Stimulated activated CD8-positive, alpha-beta memory T cell treated with anti-CD3 and anti-CD28 coated beads, Interleukin-7, amount 100 ng/mL, for 1 hour (primary cell): Measurements from ENCODE around the gene RAB5IF.
"Not testable (repeated sequence)": the region's sequence is repeated elsewhere in the genome, so short reads cannot be mapped to it uniquely, and the experiment has no call there.

ENCODE experiments used
- DNase-seq, 2 donors: peaks; one replicate each; pipeline ENCODE4 v3.0.0-alpha.2; 2020; ENCODE audit warnings: low read depth in 2 of 2

RAB5IF gene, protein sequence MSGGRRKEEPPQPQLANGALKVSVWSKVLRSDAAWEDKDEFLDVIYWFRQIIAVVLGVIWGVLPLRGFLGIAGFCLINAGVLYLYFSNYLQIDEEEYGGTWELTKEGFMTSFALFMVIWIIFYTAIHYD

DNA sequence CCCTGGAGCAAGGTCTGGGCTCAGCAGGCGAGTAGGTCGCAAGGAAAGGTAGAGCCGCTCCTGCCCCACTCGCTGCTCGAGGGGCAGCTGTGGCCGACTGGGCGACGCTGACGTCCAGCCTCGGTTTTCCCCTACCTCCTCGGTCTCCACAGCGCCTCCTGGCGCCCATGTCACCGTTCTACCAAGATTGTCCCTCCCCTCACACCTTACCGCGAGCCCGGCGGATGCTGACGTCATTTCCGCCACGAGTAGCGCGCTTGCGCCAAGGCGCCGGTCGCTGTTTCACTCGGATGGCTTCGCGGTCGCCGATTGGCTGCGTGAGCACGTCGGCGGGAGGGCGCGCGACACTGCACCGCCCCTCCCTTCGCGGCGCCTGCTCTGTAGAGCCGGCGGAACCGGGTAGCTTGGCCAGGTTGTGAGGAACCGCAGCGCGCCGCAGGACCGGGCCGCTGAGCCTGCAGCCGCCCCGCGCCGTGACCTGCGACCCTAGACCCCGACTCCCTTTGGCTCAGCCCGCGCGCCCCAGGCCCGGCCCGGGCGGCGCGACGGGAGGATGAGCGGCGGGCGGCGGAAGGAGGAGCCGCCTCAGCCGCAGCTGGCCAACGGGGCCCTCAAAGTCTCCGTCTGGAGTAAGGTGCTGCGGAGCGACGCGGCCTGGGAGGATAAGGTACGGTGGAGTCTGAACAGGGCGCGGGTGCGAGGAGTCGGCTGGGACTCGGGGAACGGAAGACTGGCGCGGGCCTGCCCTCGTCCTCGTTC lies at the start of gene RAB5IF:
TSS of gene RAB5IF (plus strand) at position 381 of the 759 bp plus-strand sequence. CDS start at position 554, 173 bp downstream.
- DNase-seq, result peak; percentile 99 to 100

DNA sequence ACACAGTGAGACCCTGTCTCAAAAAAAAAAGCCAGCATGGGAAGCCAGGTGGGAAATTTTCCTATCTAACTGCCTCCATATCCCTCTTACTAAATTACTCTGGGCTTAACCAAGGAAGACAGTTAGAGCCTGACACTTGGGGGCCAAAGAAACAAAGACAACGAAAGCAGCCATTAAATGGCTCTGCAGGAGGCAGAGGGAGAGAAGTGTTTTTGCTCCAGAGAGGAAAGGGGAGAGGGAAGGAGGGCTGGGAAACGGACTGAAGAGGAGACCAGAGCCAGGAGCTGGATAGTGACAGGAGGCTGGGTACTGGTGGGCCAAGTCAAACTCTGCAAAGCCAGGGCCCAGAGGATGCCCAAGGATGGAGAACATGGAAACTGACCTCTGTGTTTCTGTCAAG lies 42.9 kb upstream of the RAB5IF start:
- DNase-seq, result no peak

DNA sequence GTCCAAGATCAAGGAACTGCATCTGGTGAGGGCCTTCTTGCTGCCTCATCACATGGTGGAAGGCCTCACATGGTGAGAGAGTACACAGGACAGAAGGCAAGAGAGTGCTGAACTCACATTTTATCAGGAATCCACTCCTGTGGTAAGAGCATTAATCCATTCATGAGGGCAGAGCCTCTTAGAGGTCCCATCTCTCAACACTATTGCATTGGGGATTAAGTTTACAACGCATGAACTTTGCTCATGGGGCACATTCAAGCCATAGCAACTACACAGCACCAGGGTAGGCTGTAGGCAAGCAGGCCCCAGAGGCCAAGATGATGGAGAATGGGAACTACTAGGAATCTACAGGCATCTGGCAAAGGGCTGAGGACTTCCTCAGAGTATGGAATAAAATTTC lies 42.2 kb upstream of the RAB5IF start:
- DNase-seq, result no peak

DNA sequence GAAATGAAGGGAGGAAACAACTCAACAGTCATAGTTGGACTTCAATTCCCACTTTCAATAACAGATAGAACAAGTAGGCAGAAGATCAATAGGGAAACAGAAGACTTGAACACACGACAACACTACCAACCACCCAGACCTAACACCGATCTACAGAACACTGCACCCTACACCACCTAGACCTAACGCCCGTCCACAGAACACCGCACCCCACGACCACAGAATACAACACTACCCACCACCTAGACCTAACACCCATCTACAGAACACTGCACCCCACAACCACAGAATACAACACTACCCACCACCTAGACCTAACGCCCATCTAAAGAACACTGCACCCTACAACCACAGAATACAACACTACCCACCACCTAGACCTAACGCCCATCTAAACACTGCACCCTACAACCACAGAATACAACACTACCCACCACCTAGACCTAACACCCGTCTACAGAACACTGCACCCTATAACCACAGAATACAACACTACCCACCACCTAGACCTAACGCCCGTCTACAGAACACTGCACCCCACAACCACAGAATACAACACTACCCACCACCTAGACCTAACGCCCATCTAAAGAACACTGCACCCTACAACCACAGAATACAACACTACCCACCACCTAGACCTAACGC lies 41.4 kb upstream of the RAB5IF start:
- DNase-seq, result not testable (repeated sequence)

DNA sequence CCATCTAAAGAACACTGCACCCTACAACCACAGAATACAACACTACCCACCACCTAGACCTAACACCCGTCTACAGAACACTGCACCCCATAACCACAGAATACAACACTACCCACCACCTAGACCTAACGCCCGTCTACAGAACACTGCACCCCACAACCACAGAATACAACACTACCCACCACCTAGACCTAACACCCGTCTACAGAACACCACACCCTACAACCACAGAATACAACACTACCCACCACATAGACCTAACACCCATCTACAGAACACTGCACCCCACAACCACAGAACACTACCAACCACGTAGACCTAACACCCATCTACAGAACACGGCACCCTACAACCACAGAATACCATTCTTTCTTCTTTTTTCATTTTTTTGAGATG lies 40.9 kb upstream of the RAB5IF start:
- not testable (repeated sequence) for DNase-seq

DNA sequence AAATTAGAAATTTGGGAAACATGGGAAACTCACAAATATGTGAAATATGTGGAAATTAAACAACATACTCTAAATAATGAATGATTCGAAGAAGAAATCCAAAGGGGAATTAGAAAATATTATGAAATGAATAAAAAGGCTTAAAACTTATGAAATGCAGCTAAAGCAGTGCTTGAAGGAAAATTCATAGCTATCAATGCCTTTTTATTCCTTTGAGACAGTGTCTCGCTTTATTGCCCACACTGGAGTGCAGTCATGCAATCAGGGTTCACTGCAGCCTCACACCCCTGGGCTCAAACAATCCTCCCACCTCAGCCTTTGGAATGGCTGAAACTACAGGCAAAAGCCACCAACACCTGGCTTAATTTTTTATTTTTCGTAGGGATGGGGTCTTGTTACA lies 40.1 kb upstream of the RAB5IF start:
- DNase-seq, result no peak

DNA sequence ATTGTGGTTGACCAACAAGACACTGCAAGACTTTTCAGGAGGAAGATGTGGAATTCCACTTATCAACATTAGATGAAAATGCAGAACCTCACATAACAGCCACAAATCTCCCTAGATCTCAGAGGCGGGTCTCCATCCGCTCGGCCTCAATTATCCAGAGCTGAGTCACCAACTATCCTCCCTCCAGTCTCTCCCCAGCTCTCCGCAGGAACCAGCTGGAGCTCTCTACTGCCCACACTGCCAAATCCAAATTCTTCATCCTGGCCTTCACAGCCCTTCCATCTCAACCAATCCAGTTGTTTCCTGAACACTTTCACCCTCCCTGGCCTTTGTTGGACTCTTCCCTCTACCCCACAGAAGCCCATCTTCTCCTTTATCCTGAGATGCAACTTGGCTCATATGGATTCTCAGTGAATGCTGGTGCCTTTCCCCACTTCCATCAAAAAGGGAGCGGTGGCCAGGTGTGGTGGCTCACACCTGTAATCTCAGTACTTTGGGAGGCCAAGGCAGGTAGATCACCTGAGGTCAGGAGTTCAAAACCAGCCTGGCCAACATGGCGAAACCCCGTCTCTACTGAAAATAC lies 35.6 kb upstream of the RAB5IF start:
- DNase-seq, result no peak

DNA sequence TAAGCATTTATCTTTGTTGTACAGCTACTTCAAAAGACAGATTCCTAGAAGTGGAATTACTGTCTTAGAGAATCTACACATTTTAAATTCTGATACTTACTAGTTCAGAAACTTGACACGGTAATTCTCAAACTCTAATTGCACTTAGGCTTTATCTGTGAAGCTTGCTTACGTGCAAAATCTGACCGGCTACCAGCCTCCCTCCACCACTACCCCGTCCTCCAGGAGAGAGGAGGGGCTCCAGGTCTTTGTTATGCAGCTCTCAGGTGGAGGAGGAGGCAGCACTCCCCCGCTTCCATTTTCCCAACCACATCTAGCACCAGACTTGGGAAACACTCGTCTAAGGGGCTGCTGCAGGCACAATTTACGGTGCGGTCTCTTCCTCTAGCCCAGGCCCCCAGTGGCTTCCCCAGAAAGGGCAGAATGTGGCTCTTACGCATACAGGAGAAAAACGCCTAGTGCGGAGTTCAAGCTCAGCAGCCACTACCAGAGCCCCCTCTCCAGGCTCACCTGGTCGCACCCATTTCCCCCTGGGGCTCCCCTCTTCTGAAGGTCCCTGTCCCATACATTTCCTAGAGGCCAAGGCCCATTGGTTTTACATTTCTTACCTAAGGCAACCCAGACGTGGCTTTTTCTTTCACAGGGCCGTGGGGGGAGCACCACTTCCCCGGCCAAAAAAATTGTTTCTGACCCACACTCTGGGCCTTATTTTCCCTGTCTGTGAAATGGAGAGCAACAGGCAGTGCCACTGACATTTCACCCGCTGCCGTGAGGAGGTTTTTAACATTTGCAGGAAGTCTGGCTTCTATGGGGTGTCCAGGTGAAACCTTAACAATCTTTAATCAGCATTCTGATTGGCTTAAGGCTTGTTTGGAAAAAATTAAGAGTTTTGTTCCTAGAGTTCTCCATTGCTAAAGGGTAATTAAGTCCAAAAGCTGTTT lies 33.7 kb upstream of the RAB5IF start:
- DNase-seq, result no peak

DNA sequence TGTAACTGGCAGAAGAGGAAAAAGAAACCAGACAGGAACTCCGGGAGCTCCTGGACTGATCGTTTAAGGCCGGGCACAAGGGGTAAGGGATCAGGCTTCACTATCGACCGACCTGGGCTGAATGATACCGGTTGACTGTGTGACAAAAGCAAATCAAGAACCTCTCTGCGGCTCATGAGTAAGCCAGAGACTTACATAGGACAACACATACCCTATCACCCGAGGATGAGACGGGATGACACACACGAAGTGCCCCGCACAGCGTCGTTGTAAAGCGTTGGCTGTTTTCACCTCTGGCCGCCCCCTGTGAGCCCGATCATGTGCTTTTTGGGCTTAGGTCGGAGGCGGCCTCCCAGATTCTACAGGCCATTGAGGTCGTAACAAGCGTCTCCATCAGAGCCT lies 32.9 kb upstream of the RAB5IF start:
- DNase-seq, result no peak

DNA sequence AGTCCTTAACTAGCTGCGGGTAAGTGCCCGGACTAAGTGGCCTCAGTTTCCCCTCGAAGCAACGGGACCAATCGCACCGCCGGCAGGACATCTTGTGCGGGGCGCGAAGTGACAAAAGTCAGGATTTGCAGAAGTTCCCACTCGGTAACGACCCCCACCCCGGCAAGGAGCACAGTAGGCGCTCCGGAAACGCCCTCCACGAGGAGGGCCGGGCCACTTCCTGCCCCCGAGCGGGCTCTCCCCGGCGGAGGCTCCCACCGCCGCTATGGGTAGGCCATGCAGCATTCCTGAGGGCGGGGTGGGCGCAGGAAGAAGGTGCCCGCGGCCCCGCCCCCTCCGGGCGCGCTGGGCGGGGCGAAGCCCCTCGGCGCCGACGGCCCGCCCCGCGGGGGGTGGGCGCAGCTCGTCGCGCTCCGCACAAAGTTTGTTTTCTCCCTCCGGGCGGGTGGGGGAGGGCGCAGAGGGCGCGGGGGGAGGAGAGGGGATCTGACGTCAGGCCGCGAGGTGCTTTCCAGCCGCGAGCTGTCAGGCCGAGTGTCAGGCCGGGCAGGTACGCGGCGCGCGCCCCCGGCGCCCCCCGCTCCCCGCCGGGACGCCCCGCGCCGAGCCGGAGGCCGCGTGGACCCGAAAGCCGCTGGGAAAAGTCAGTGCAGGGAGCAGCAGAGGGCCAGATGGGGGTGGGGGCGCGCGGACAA lies 32.3 kb upstream of the RAB5IF start, which contains the start of gene TGIF2:
TSS of gene TGIF2 (plus strand) at position 495 of the 695 bp plus-strand sequence. CDS start 5,178 bp downstream, outside the sequence.
- DNase-seq, result peak; percentile 77 to 78

DNA sequence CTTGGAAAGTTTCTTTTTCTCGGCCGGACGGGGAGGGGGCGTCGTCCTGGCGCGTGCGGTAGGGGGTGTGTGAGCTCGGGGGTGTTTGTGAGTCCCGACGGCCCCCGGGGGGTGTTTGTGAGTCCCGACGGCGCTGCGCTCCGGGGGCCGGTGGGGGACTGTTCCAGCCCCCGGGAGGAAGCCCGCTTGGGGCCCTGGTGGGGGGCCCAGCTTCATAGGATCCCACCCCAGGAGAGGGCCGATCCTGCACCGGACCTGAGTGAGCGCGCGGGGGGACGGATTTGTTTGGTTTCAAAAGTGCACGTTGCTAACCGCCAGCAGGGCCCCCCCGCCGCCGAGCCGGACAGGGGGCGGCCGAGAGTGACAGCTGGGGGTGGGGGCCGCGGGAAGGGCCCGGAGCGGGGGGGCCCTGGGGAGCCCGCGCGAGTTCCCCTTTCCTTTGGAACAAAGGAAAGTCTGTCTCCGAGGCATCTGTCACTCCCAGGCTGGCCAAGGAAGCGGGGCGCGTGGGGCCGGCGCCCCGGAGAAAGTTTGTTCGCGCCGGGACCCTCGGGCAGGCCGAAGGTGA lies 31.7 kb upstream of the RAB5IF start:
- DNase-seq, result no peak

DNA sequence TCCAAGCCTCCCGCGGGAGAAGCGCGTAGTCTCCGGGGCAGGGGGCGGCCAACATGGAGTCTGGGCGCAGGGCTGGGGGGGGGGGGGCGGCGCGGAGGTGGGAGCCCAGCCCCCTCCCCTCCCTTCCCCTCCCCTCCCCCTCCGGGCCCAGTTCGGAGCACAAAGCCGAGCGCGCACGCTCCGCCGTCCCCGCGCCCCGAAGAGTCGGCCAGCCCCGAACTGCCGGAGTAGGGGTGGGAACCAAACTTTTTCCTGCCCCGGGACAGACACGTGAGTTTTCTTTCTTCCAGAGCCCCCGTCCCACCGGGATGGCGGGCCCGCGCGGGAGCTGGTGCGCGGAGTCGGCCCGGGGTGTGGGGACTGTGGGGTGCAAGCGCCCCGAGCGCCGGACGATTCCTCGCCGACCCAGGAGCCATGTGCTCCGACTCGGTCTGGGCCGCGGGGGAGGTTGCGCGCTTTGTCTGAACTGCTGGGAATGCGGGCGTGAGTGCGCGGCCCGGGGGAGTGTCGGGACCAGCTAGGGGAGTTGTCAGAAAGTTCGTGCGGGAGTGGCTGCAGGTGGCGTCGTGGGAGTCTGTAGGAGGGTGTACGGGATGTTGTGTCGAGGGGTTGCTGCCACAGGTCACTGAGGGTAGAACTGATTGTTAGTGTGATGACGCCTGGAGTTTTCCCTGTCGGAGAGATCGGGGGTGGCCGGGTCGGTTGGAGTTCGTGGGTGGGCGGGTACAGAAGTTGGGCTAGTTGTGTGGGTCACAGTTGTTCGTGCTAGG lies 31.0 kb upstream of the RAB5IF start:
- no peak for DNase-seq

DNA sequence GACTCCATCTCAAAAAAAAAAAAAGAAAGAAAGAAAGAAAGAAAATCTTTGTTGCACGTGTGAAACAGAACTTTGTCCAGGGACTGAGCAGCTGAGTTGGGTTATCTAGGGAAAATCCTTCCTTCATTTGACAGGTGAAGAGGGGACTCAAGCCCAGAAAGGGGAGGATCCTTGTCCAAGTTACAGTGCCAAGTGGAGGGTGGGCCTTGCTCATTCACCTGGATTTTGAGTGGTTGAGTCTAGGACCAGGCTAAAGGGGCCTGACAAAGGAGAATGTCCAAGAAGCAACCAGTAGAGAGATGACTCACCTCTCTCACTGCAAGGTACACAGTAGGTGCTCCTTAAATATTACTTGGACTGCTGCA lies 29.5 kb upstream of the RAB5IF start:
- DNase-seq, result no peak

DNA sequence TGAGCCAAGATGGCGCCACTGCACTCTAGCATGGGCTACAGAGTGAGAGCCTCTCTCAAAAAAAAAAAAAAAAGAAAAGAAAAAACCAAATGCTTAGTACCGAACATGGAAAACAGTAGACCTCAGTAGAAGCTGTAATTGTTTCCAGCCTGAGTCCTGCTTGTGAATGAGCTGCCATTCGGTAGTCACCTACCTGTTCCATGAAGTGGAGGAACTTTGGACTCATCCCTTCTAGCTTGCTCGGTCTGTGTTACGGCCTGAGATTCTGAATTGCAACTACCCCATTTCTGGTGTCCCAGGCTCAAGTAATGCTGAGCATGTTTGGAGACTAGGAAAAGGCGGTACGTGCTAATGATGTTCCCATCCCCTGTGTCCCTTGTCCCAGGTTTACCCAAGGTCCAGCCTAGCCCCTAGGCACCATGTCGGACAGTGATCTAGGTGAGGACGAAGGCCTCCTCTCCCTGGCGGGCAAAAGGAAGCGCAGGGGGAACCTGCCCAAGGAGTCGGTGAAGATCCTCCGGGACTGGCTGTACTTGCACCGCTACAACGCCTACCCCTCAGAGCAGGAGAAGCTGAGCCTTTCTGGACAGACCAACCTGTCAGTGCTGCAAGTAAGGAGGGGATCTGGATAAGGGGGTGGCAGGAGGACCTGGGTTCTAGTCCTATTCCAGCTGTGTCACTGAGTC lies 27.1 kb upstream of the RAB5IF start:
- DNase-seq, result no peak

DNA sequence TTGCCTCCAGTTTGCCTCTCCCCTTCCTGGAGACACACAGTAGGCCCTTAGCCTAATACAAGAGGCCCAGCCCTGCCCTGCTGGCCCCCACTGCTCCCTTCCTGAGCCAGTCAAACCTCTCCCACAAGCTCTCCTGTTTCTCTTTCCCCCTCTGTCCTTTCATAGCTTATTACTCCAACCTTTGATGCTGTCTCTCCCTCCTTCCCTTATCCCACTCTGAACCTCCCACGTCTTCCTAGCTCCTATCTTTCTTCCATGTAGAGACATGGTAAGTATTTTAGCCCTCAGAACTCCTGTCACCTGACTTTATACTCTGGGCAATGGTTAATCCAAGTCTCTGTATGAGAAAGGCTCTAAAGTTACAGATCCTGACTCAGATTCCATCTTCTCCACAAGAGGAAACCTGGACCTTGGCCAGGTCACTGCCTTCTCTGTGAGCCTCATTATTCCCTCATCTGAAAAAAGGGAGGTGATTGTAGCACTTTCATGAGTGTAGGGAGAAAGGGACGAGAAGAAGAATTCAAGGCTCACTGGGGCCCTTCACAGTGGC lies 25.5 kb upstream of the RAB5IF start:
- DNase-seq, result no peak

DNA sequence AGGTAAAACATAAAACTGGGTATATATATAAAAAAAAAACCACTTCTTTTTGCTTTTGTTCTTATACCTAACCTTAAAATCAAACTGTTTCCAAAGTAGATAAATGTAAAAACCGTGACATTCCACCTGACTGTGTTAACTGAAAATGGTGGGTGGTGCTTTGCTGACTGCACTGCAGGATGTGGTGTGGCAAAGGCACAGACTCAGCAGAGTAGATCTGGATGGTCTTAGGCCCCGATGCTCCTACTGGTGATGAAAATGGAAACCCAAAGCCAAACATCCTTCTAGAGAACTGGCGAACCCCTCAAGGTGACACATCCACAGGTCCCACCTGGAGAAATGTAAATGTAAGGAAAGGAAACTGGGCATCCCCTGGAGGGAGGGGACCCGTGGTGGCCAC lies 23.3 kb upstream of the RAB5IF start:
- no peak for DNase-seq

DNA sequence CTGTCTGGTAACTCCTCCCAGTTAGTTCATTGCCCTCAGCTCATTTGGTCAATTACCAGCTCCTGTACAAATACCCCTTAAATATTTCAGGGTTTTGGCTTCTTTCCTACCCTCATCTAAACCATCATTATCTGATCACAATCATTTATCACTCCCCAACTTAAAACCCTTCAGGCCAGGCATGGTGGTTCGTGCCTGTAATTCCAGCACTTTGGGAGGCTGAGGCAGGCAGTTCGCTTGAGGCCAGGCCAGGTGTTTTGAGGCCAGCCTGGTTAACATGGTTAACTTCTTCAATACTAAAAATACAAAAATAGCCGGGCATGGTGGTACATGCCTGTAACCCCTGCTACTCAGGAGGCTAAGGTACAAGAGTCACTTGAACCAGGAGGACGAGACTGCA lies 22.8 kb upstream of the RAB5IF start:
- no peak for DNase-seq

DNA sequence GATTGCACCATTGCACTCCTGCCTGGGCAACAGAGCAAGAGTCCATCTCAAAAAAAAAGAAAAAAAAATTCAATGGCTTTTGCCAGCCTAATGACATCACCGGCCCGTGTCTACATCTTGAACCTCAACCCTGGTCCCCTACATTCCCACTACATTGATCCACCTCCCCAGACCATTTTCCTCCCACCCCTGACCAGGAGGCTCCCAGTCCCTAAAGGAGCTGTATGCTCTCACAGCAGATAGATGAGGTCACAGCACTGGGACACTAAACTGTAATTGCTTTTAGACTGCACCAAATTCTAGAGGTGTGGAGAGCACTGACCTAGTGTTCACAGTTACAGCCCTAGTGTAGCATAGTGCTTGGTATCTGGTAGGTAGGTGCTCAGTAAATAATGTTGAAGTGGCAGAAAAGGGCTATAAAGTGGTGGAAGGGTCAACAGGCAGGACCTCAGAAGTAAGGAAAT lies 21.5 kb upstream of the RAB5IF start:
- DNase-seq, result no peak
